ENCODE measurements around the gene VASN. TPM values are rescaled to one million over a fixed set of nuclear protein-coding genes. Genes with fewer than 3 reads are reported as not detected.

Gene VASN
- total RNA-seq, 1 donor from 2014 or later: 3.1 TPM

DNA sequence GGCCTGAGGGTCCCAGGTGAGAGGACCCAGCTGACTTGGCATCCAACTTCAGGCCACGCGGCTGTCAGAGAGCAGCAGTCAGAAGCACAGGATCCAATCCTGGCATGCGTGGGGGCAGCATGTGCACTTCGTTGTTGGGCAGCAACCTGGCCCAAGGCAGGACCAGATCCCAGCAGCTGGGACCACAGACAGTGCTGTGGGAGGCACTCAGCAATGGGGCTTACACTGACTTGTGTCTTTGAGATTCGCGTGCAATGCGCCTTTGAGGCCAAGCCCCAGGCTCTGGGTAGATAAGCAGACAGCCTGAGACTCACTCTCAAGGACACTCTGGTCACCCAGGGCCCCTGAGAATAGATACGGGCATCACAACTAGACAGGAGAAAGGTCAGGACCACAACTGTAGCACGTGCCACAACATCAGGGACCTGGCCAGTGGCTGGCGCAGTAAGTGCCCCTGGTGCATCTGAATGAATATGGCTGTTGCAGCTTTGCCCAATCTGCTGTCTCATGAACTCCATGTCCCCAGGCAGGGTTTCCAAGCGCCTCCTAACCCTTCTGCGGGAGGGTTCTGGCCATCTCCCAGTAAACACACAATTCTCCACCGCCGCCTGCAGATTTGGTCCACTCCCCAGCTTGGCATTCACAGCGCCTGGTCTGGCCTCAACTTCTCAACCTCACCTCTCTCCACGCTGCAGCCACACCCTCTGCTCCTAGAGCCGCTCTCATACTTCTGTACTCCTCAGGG lies 23.7 kb upstream of the VASN start:
- H3K79me2 ChIP-seq (ENCODE audit: low read depth): peaks cover 67% of the 10 kb centered on the region
- TF ChIP-seq, protein P1, sequence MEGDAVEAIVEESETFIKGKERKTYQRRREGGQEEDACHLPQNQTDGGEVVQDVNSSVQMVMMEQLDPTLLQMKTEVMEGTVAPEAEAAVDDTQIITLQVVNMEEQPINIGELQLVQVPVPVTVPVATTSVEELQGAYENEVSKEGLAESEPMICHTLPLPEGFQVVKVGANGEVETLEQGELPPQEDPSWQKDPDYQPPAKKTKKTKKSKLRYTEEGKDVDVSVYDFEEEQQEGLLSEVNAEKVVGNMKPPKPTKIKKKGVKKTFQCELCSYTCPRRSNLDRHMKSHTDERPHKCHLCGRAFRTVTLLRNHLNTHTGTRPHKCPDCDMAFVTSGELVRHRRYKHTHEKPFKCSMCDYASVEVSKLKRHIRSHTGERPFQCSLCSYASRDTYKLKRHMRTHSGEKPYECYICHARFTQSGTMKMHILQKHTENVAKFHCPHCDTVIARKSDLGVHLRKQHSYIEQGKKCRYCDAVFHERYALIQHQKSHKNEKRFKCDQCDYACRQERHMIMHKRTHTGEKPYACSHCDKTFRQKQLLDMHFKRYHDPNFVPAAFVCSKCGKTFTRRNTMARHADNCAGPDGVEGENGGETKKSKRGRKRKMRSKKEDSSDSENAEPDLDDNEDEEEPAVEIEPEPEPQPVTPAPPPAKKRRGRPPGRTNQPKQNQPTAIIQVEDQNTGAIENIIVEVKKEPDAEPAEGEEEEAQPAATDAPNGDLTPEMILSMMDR (IDR thresholded peaks at IDR 0.05): no peak
- TF ChIP-seq EZH2phosphoT487 (IDR thresholded peaks at IDR 0.05): no peak
- TF ChIP-seq EZH2 (IDR thresholded peaks at IDR 0.05): no peak
- H3K9me3 ChIP-seq (ENCODE audit: low read depth): no peaks in the 10 kb centered on the region
- Mint-ChIP-seq H3K9me3 (peaks cover 4% of the 10 kb centered on the region), H3K4me1 (peaks cover 10% of the 10 kb centered on the region), H3K27me3 (ENCODE audit: insufficient read depth, low read depth) (peaks cover 11% of the 10 kb centered on the region), H3K4me3 (no peak overlapping the region), H3K36me3 (peaks cover 13% of the 10 kb centered on the region), H3K27ac (no peak overlapping the region)
- no peak overlapping the region for H2AFZ ChIP-seq (replicated peaks)
- no peak overlapping the region for H3K27ac ChIP-seq
- no peak overlapping the region for H3K9ac ChIP-seq
- H3K27me3 ChIP-seq: peaks cover 6% of the 10 kb centered on the region
- no peak overlapping the region for H3K4me3 ChIP-seq
- H4K20me1 ChIP-seq (ENCODE audit: low read depth): peaks cover 24% of the 10 kb centered on the region
- peaks cover 4% of the 10 kb centered on the region for H3K4me1 ChIP-seq
- DNase-seq (ENCODE audit: low spot score): no peak
- H3K4me2 ChIP-seq: no peak overlapping the region
- H3K36me3 ChIP-seq: no peaks in the 10 kb centered on the region
- H3F3A ChIP-seq (ENCODE audit: low read depth): peaks cover 17% of the 10 kb centered on the region

DNA sequence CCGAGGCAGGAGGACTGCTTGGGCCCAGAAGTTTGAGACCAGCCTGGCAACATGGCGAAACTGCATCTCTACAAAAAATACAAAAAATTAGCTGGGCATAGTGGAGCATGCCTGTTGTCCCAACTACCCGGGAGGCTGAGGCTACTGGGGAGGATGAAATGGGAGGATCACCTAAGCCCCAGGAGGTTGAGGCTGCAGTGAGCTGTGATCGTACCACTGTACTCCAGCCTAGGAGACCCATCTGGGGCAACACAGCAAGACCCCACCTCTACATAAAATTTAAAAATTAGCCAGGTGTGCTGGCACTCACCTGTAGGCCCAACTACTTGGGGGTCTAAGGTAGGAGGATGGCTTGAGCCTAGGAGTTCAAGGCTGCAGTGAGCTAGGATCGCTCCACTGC lies 22.3 kb upstream of the VASN start:
- Mint-ChIP-seq H3K4me3 (no peak overlapping the region), H3K9me3 (no peaks in the 10 kb centered on the region), H3K4me1 (peaks cover 10% of the 10 kb centered on the region), H3K36me3 (peaks cover 7% of the 10 kb centered on the region), H3K27me3 (ENCODE audit: insufficient read depth, low read depth) (peaks cover 13% of the 10 kb centered on the region), H3K27ac (no peak overlapping the region)
- Histone ChIP-seq H3K4me1 (peaks cover 4% of the 10 kb centered on the region), H3K27ac (no peak overlapping the region), H2AFZ (replicated peaks) (no peak overlapping the region), H3K79me2 (ENCODE audit: low read depth) (peaks cover 56% of the 10 kb centered on the region), H3F3A (ENCODE audit: low read depth) (peaks cover 17% of the 10 kb centered on the region), H3K9me3 (ENCODE audit: low read depth) (no peaks in the 10 kb centered on the region), H3K4me2 (no peak overlapping the region), H3K4me3 (no peak overlapping the region), H3K9ac (no peak overlapping the region), H3K36me3 (no peaks in the 10 kb centered on the region), H4K20me1 (ENCODE audit: low read depth) (peaks cover 24% of the 10 kb centered on the region), H3K27me3 (peaks cover 6% of the 10 kb centered on the region)
- TF ChIP-seq, protein P1 (IDR thresholded peaks at IDR 0.05): no peak
- TF ChIP-seq EZH2 (IDR thresholded peaks at IDR 0.05) (no peak), EZH2phosphoT487 (IDR thresholded peaks at IDR 0.05) (no peak)
- no peak for DNase-seq (ENCODE audit: low spot score)

DNA sequence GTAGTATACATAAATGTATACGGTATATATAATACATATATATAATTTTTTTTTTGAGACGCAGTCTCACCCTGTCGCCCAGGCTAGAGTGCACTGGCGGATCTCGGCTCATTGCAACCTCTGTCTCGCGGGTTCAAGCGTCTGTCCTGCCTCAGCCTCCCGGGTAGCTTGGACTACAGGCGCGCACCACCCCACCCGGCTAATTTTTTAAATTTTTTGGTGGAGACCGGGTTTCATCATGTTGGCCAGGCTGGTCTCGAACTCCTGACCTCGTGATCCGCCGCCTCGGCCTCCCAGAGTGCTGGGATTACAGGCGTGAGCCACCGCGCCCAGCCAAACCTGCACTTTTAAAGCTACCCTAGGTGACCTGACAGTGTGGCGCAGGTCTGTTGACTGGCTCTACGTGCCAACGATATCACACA lies 21.3 kb upstream of the VASN start:
- peaks cover 53% of the 10 kb centered on the region for H3K79me2 ChIP-seq (ENCODE audit: low read depth)
- Mint-ChIP-seq H3K4me3 (peak overlapping the region; percentile 94), H3K9me3 (no peaks in the 10 kb centered on the region), H3K36me3 (peaks cover 3% of the 10 kb centered on the region), H3K27me3 (ENCODE audit: insufficient read depth, low read depth) (peaks cover 11% of the 10 kb centered on the region), H3K4me1 (peaks cover 10% of the 10 kb centered on the region), H3K27ac (no peak overlapping the region)
- H3K4me3 ChIP-seq: peak overlapping the region; percentile 96
- no peaks in the 10 kb centered on the region for H3K9me3 ChIP-seq (ENCODE audit: low read depth)
- peaks cover 4% of the 10 kb centered on the region for H3K4me1 ChIP-seq
- TF ChIP-seq, protein P1 (IDR thresholded peaks at IDR 0.05): no peak
- TF ChIP-seq EZH2 (IDR thresholded peaks at IDR 0.05): no peak
- no peak for TF ChIP-seq EZH2phosphoT487 (IDR thresholded peaks at IDR 0.05)
- H2AFZ ChIP-seq (replicated peaks): peak overlapping the region; percentile 83
- no peak for DNase-seq (ENCODE audit: low spot score)
- no peaks in the 10 kb centered on the region for H3K36me3 ChIP-seq
- peaks cover 24% of the 10 kb centered on the region for H4K20me1 ChIP-seq (ENCODE audit: low read depth)
- peaks cover 6% of the 10 kb centered on the region for H3K27me3 ChIP-seq
- H3F3A ChIP-seq (ENCODE audit: low read depth): peaks cover 11% of the 10 kb centered on the region
- H3K4me2 ChIP-seq: peak overlapping the region; percentile 93
- H3K9ac ChIP-seq: peak overlapping the region; percentile 85
- H3K27ac ChIP-seq: no peak overlapping the region

Measured in neural progenitor cell (in vitro differentiated cells).